Thyroid gland (tissue), 4 donors: ENCODE data around the gene TOLLIP. TPM values are rescaled to one million over a fixed set of nuclear protein-coding genes. Genes with fewer than 3 reads are reported as not detected.

Experiments
- DNase-seq, 2 donors: peaks; one replicate each; pipeline ENCODE4 v3.0.0-alpha.2; 2019
- H3K27ac ChIP-seq, 3 donors: fragments of 200-600 bp; sonication (generic); 1 replicate in 2 of 3; 2 replicates in 1 of 3; pipeline ENCODE4 v1.5.1; 2016 to 2019; ENCODE audit warnings: mild to moderate bottlenecking in 1 of 3, moderate library complexity in 1 of 3
- H3K27me3 ChIP-seq: fragments of 200-600 bp; sonication (generic); one replicate; pipeline ENCODE4 v1.5.1; 2019
- H3K36me3 ChIP-seq, 2 donors: fragments of 200-600 bp; sonication (generic); one replicate each; pipeline ENCODE4 v1.5.1; 2016 to 2019
- H3K4me1 ChIP-seq, 2 donors: fragments of 200-600 bp; sonication (generic); one replicate each; pipeline ENCODE4 v1.5.1; 2017 to 2019
- H3K4me3 ChIP-seq, 3 donors: fragments of 200-600 bp; sonication (generic); replicated peaks in 1 of 3; 1 replicate in 2 of 3; 2 replicates in 1 of 3; pipeline ENCODE4 v1.5.1; 2016; ENCODE audit warnings: mild to moderate bottlenecking in 1 of 3
- H3K9me3 ChIP-seq: fragments of 200-600 bp; sonication (generic); one replicate; pipeline ENCODE4 v1.5.1; 2017
- POLR2A ChIP-seq, 2 donors: fragments of 450-650 bp; IDR thresholded peaks; one replicate each; pipeline ENCODE4 v1.6.1; 2017; ENCODE audit warnings: antibody characterized with exemption in 2 of 2, mild to moderate bottlenecking in 2 of 2, moderate library complexity in 1 of 2
- WGBS, 2 donors: methylation state at CpG; one replicate each; pipeline ENCODE4 v1.1.5; 2017; 5-methylcytosine and 5-hydroxymethylcytosine counted together
- intact Hi-C: fragments of 100-400 bp; cut with DNase I; formaldehyde crosslinking; loops from one replicate; pipeline ENCODE4 v1.15.1; 2023
- total RNA-seq, 4 donors: library from RNA; depleted of rRNA; stranded (reverse); fragments of >200 nt; gene quantifications; one replicate each; pipeline ENCODE4 v1.2.3, GENCODE V29; 2016
- TF ChIP-seq, protein P1 (sequence below), 6 experiments: fragments of 200-600 bp in 3 of 6; fragments of 450-650 bp in 3 of 6; sonication (generic) in 3 of 6; IDR thresholded peaks; one replicate each; pipeline ENCODE4 v1.5.1; 2016 to 2019; ENCODE audit warnings: antibody characterized with exemption in 6 of 6, mild to moderate bottlenecking in 2 of 6, inconsistent platforms in 1 of 6, moderate library complexity in 1 of 6

The TOLLIP gene
- total RNA-seq, 4 donors from 2014 or later = 37.1 to 74.4 (median 65.7) TPM

DNA sequence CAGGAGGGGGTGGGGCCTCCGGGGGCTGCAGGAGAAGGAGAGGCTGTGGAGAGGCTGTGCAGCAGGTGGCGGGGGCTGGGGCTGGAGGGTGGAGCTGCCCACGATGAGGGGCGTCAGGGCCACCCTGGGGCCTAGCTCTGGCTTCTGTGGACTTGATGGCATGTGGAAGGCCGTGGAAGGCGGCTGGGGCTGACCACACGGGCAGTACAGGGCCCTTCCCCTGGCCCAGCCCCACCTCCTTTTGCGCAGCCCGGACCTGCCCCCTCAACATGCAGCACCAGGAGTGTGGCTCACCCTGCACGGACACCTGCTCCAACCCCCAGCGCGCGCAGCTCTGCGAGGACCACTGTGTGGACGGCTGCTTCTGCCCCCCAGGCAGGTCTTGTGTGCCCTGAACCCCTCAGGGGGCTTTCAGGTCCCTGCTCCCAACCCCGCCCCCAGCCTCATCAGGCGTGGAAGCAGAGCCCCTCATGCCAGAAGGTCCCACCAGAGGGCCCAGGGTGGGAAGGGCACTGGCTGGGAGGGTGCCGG lies 80.4 kb downstream of the TOLLIP start:
- no peak for DNase-seq
- H3K36me3 ChIP-seq = no peaks in the 10 kb centered on the region
- intact Hi-C loops = no loop called here
- no peaks in the 10 kb centered on the region for H3K27me3 ChIP-seq
- H3K4me3 ChIP-seq = no peak overlapping the region
- TF ChIP-seq, protein P1, sequence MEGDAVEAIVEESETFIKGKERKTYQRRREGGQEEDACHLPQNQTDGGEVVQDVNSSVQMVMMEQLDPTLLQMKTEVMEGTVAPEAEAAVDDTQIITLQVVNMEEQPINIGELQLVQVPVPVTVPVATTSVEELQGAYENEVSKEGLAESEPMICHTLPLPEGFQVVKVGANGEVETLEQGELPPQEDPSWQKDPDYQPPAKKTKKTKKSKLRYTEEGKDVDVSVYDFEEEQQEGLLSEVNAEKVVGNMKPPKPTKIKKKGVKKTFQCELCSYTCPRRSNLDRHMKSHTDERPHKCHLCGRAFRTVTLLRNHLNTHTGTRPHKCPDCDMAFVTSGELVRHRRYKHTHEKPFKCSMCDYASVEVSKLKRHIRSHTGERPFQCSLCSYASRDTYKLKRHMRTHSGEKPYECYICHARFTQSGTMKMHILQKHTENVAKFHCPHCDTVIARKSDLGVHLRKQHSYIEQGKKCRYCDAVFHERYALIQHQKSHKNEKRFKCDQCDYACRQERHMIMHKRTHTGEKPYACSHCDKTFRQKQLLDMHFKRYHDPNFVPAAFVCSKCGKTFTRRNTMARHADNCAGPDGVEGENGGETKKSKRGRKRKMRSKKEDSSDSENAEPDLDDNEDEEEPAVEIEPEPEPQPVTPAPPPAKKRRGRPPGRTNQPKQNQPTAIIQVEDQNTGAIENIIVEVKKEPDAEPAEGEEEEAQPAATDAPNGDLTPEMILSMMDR (IDR thresholded peaks at IDR 0.05) = no peak
- no peak for TF ChIP-seq POLR2A (IDR thresholded peaks at IDR 0.05)
- H3K9me3 ChIP-seq = no peaks in the 10 kb centered on the region
- no peak overlapping the region for H3K27ac ChIP-seq
- WGBS, 2 donors = 81% methylated on average over 16 of the region's 18 CpGs; no CpG with 5 or more reads in 1 of the 2 donors
- H3K4me1 ChIP-seq = no peaks in the 10 kb centered on the region

DNA sequence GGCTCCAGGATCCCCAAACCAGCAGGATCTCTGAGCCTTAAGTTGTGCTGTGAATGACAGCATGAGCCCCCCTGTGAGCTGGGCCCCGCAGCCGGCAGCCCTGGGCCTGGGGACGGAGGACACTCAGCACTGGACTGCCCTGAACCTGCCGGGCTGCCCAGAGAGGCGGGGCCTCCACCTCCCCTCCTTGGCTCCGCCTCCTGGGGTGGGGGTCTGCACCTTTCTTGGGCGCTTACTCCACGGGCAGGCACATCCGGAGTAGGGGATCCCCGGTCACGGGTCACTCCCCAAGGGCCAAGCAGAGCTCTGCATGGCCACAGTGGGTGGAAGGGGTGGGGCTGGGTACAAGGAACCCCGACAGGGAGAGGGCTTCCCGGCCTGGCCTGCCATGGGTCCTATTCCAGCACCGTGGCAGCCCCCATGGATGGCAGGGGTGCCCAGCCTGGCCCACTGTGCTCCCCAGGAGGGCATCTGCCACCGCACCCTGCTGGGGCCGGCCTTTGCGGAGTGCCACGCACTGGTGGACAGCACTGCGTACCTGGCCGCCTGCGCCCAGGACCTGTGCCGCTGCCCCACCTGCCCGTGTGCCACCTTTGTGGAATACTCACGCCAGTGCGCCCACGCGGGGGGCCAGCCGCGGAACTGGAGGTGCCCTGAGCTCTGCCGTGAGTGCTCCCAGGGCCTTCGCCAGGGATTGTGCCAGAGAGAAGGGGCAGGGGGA lies 81.2 kb downstream of the TOLLIP start:
- 87 to 91% methylated on average over 14 to 18 of the region's 31 CpGs for WGBS, 2 donors
- H3K4me3 ChIP-seq = no peak overlapping the region
- H3K36me3 ChIP-seq = no peaks in the 10 kb centered on the region
- TF ChIP-seq, protein P1 (IDR thresholded peaks at IDR 0.05) = no peak
- TF ChIP-seq POLR2A (IDR thresholded peaks at IDR 0.05) = no peak
- no peak for DNase-seq
- H3K9me3 ChIP-seq = no peaks in the 10 kb centered on the region
- no peak overlapping the region for H3K27ac ChIP-seq
- intact Hi-C loops = no loop called here
- H3K27me3 ChIP-seq = no peaks in the 10 kb centered on the region
- H3K4me1 ChIP-seq = no peaks in the 10 kb centered on the region

DNA sequence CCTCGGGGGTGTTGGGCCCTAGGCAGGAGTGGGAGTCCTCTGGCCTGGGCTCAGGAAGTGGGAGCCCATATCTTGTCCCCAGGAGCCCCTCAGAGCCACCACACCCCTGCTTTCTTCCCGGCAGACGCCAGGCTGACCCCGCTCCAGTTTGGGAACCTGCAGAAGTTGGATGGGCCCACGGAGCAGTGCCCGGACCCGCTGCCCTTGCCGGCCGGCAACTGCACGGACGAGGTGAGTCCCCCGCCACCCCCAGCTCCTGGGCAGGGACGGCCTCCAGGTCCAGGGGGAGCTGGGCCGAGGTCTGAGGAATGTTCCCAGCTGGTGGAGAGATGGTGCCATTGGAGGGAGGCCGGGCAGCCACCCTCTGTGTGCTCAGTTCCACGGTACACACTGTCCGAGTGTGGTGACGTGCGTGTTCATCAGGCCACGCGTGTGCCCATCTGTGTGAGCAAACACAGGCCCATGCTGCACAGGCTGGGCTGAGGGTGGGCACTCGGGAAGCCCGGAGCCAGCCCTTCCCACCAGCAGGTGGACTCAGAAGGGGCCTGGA lies 81.8 kb downstream of the TOLLIP start:
- no peaks in the 10 kb centered on the region for H3K9me3 ChIP-seq
- TF ChIP-seq, protein P1 (IDR thresholded peaks at IDR 0.05) = no peak
- TF ChIP-seq POLR2A (IDR thresholded peaks at IDR 0.05) = no peak
- no peaks in the 10 kb centered on the region for H3K4me1 ChIP-seq
- 79% methylated on average over 4 of the region's 23 CpGs; no CpG with 5 or more reads in 1 of the 2 donors for WGBS, 2 donors
- no peaks in the 10 kb centered on the region for H3K36me3 ChIP-seq
- no peak for DNase-seq
- no peak overlapping the region for H3K4me3 ChIP-seq
- intact Hi-C loops = no loop called here
- no peak overlapping the region for H3K27ac ChIP-seq
- no peaks in the 10 kb centered on the region for H3K27me3 ChIP-seq

DNA sequence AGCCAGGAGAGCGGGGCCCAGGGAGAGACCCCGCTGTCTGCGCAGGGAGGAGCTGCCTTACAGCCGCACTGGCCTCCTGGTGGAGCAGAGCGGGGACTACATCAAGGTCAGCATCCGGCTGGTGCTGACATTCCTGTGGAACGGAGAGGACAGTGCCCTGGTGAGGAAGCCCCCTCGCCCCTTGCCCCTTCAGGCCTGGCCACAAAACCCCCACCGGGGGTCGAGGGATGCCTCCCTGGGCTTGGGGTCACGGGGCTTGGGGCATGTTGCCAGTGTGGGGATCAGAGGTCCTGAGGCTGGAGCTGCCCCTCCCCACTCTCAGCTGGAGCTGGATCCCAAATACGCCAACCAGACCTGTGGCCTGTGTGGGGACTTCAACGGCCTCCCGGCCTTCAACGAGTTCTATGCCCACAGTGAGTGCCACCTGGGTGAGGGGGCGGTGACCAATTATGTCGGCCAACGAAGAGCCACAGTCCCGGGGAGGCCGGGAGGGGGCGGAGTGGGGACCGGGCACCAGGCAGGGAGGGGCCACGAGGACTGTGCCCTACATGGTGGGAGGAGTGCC lies 82.4 kb downstream of the TOLLIP start:
- no peak overlapping the region for H3K27ac ChIP-seq
- intact Hi-C loops = no loop called here
- H3K9me3 ChIP-seq = no peaks in the 10 kb centered on the region
- no peak for TF ChIP-seq POLR2A (IDR thresholded peaks at IDR 0.05)
- TF ChIP-seq, protein P1 (IDR thresholded peaks at IDR 0.05) = no peak
- no peaks in the 10 kb centered on the region for H3K36me3 ChIP-seq
- 67% methylated on average over 19 of the region's 23 CpGs; no CpG with 5 or more reads in 1 of the 2 donors for WGBS, 2 donors
- no peaks in the 10 kb centered on the region for H3K4me1 ChIP-seq
- no peaks in the 10 kb centered on the region for H3K27me3 ChIP-seq
- DNase-seq = no peak
- H3K4me3 ChIP-seq = no peak overlapping the region
